AG10803 (cell line): ENCODE data around the gene HOXB2.
A peak's percentile ranks its signal among the peaks of the same experiment; 100 is the strongest.

Experiments
- DNase-seq: peaks from one replicate; pipeline ENCODE4 v3.0.0; 2010; ENCODE audit warnings: low read depth
- H3K4me3 ChIP-seq: 2 replicates; pipeline ENCODE4 v1.5.1; 2011; ENCODE audit warnings: mild to moderate bottlenecking, low read length, control low read depth
- TF ChIP-seq, protein P1 (sequence below): conservative IDR thresholded peaks from 2 replicates; pipeline ENCODE4 v1.5.1; 2011; ENCODE audit warnings: mild to moderate bottlenecking, low read length, control low read depth, inconsistent platforms

Gene HOXB2

DNA sequence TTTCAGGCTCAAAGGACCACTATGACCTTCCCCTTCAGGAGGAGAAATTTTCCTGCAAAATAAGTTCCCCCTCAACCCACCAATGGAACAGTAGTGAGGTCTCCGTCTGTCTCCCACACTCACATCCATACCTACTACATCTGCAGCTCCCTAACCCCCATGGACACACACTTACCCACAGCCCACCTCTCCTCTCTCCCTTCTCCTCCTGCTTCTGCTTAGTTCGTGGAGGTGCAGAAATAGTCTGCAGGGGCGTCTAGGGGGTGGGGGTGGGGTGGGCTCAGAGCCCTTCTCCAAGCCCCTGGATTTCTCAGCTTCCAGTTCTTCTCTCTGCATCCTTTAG lies 24.3 kb upstream of the HOXB2 start:
- TF ChIP-seq, protein P1, sequence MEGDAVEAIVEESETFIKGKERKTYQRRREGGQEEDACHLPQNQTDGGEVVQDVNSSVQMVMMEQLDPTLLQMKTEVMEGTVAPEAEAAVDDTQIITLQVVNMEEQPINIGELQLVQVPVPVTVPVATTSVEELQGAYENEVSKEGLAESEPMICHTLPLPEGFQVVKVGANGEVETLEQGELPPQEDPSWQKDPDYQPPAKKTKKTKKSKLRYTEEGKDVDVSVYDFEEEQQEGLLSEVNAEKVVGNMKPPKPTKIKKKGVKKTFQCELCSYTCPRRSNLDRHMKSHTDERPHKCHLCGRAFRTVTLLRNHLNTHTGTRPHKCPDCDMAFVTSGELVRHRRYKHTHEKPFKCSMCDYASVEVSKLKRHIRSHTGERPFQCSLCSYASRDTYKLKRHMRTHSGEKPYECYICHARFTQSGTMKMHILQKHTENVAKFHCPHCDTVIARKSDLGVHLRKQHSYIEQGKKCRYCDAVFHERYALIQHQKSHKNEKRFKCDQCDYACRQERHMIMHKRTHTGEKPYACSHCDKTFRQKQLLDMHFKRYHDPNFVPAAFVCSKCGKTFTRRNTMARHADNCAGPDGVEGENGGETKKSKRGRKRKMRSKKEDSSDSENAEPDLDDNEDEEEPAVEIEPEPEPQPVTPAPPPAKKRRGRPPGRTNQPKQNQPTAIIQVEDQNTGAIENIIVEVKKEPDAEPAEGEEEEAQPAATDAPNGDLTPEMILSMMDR: no peak

DNA sequence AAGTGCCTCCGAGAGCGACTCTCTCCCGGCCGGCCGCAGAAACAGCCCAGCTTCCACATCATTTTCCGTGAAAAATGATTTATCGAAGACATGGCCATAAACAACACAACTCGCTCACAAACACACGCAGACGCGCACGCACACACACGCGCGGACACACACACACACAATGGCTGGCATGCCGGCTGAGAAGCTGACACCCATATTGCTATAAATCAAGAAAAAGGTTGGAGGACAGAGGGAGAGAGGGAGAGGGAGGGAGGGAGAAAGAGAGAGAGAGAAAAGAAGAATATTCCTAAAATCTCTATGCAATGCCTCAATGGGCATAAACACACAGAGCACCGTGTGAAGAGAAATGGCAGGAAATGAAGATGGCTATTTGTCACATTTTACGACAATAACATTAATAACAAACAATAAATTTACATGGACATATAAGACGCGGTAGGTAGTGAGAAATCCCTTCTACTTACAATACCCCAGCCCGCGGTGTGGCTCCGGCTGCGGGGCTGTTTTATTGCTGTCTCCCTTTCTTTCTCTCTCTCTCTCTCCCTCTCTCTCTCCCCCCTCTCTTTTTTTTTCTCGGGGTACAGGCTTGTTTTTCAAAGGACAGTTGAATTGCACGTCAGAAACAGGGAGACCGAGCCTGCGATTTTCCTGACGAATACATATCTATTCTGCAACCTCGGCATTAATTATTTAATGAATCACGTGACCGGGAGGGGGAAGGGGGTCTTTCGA lies 23.8 kb upstream of the HOXB2 start:
- H3K4me3 ChIP-seq: peak overlapping the region; percentile 59
- DNase-seq: peak; percentile 84
- TF ChIP-seq, protein P1: no peak

More for the DNA sequence above, 24.3 kb upstream of the HOXB2 start:
- DNase-seq: no peak
- H3K4me3 ChIP-seq: peak overlapping the region; percentile 59

- peak overlapping the region; percentile 59; the same call in 1 of the 2 replicates for H3K4me3 ChIP-seq
- TF ChIP-seq, protein P1: no peak
- no peak for DNase-seq
Observed at GRCh38 chr17:48567646-48568354, 22.9 kb upstream of the HOXB2 start.

DNA sequence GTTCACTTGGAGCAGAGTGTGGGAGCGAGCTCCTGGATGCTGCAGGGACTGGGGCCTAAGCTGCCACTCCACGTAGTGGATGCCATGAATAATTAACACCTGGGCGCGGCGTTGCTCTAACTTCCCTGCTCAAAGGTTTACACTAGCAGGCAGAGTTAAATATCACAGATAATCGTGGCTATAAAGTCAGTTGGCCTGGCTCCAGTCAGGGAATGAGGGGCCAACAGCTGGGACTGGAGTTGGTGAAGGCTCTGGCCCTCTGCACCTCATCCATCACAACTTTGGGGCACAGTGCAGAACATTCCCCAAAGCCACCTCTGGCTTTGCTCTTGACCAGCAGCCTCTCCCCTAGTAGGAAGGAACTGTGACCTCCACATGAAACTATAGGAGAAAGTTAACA lies 22.3 kb upstream of the HOXB2 start:
- no peak overlapping the region for H3K4me3 ChIP-seq
- no peak for DNase-seq
- TF ChIP-seq, protein P1: no peak

DNA sequence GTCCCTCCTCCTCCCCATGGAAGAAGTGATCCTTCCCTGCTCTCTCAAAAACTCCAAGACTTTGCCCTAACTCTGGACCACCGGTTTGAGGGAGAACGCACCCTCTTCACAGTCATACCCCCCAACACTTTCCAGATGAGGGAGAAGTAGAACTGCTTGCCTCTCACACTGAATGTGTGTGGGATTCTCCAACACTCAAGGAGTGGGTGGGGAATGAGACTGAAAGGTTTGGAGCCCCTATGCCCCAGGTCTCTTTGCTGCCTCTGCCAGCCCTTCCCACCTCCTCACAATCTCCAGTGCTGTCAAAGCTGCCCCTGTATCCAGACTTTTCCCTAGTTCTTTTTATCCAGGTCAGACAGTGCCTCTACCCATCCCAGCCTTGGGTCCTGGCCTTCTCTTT lies 21.8 kb upstream of the HOXB2 start:
- no peak for DNase-seq
- TF ChIP-seq, protein P1: no peak
- H3K4me3 ChIP-seq: no peak overlapping the region

- no peak for DNase-seq
- no peak overlapping the region; the same call in 1 of the 2 replicates for H3K4me3 ChIP-seq
- TF ChIP-seq, protein P1: no peak
Observed at GRCh38 chr17:48565925-48566710, 21.2 kb upstream of the HOXB2 start.
